ENCODE measurements around the gene VPS37C. TPM values are rescaled to one million over a fixed set of nuclear protein-coding genes. Genes with fewer than 3 reads are reported as not detected.
"Not testable (repeated sequence)": the region's sequence is repeated elsewhere in the genome, so short reads cannot be mapped to it uniquely, and the experiment has no call there.

VPS37C gene
- total RNA-seq, 2 experiments from 2014 or later: 6.1 to 7.5 TPM

GRCh38 chr11:61194169-61194671, 33.0 kb upstream of the VPS37C start:
- Mint-ChIP-seq H3K4me3 (no peak overlapping the region), H3K36me3 (ENCODE audit: low read depth) (no peaks in the 10 kb centered on the region), H3K27ac (no peak overlapping the region), H3K27me3 (peaks cover 26% of the 10 kb centered on the region), H3K4me1 (peaks cover 3% of the 10 kb centered on the region), H3K9me3 (peaks cover 3% of the 10 kb centered on the region)
- DNase-seq: no peak
- ChIA-PET CTCF (no interaction called here), POLR2A (no interaction called here)

GRCh38 chr11:61193596-61193995, 32.4 kb upstream of the VPS37C start:
- H3K4me3 Mint-ChIP-seq: no peak overlapping the region
- DNase-seq: no peak
- H3K9me3 Mint-ChIP-seq: no peaks in the 10 kb centered on the region
- POLR2A ChIA-PET: no interaction called here
- CTCF ChIA-PET: no interaction called here
- peaks cover 3% of the 10 kb centered on the region for H3K4me1 Mint-ChIP-seq
- H3K27ac Mint-ChIP-seq: no peak overlapping the region
- peaks cover 26% of the 10 kb centered on the region for H3K27me3 Mint-ChIP-seq
- H3K36me3 Mint-ChIP-seq (ENCODE audit: low read depth): no peaks in the 10 kb centered on the region

- H3K9me3 Mint-ChIP-seq: no peaks in the 10 kb centered on the region
- peaks cover 4% of the 10 kb centered on the region for H3K4me1 Mint-ChIP-seq
These were observed 28.7 kb upstream of the VPS37C start for GRCh38 chr11:61189933-61190332.

GRCh38 chr11:61187505-61188130, 26.4 kb upstream of the VPS37C start:
- H3K27ac Mint-ChIP-seq: no peak overlapping the region
- H3K4me3 Mint-ChIP-seq: no peak overlapping the region
- ChIA-PET CTCF (interaction anchor here (0.7 to 4.7 kb wide), 34 partner anchors 8 to 421 kb away, joined by 3 to 40 read pairs (median 4); partner anchors contain the start of genes CD6, TMEM109 and VPS37C), POLR2A (no interaction called here)
- no peaks in the 10 kb centered on the region for H3K9me3 Mint-ChIP-seq
- peaks cover 4% of the 10 kb centered on the region for H3K4me1 Mint-ChIP-seq
- DNase-seq: peak; percentile 80
- H3K36me3 Mint-ChIP-seq (ENCODE audit: low read depth): no peaks in the 10 kb centered on the region
- peaks cover 10% of the 10 kb centered on the region for H3K27me3 Mint-ChIP-seq

More at GRCh38 chr11:61189933-61190332, 28.7 kb upstream of the VPS37C start:
- CTCF ChIA-PET: interaction anchor here (0.7 kb wide), 1 partner anchor 359 kb away, joined by 3 read pairs; no protein-coding TSS in a partner anchor
- Mint-ChIP-seq H3K4me3 (no peak overlapping the region), H3K36me3 (ENCODE audit: low read depth) (no peaks in the 10 kb centered on the region), H3K27ac (no peak overlapping the region), H3K27me3 (peaks cover 14% of the 10 kb centered on the region)
- POLR2A ChIA-PET: no interaction called here
- DNase-seq: no peak

- H3K4me1 Mint-ChIP-seq: peaks cover 4% of the 10 kb centered on the region
- H3K9me3 Mint-ChIP-seq: no peaks in the 10 kb centered on the region
- no peak overlapping the region for H3K4me3 Mint-ChIP-seq
- no peak for DNase-seq
- no peak overlapping the region for H3K27ac Mint-ChIP-seq
- CTCF ChIA-PET: interaction anchor here (0.8 to 4.7 kb wide), 26 partner anchors 9 to 355 kb away, joined by 3 to 40 read pairs (median 4); partner anchors contain the start of genes CD6, TMEM109 and VPS37C
- POLR2A ChIA-PET: no interaction called here
- peaks cover 5% of the 10 kb centered on the region for H3K27me3 Mint-ChIP-seq
- H3K36me3 Mint-ChIP-seq (ENCODE audit: low read depth): no peaks in the 10 kb centered on the region
These were observed 25.3 kb upstream of the VPS37C start for GRCh38 chr11:61186504-61186903.

- Mint-ChIP-seq H3K9me3 (no peaks in the 10 kb centered on the region), H3K27ac (no peak overlapping the region), H3K36me3 (ENCODE audit: low read depth) (no peaks in the 10 kb centered on the region), H3K4me1 (peaks cover 2% of the 10 kb centered on the region), H3K27me3 (peaks cover 9% of the 10 kb centered on the region), H3K4me3 (no peak overlapping the region)
- ChIA-PET CTCF (no interaction called here), POLR2A (no interaction called here)
- DNase-seq: no peak
These were observed 22.4 kb upstream of the VPS37C start for GRCh38 chr11:61183645-61184044.

GRCh38 chr11:61181489-61181888, 20.3 kb upstream of the VPS37C start:
- Mint-ChIP-seq H3K4me1 (no peaks in the 10 kb centered on the region), H3K9me3 (no peaks in the 10 kb centered on the region), H3K27me3 (peaks cover 13% of the 10 kb centered on the region), H3K27ac (no peak overlapping the region), H3K36me3 (ENCODE audit: low read depth) (no peaks in the 10 kb centered on the region), H3K4me3 (no peak overlapping the region)
- no peak for DNase-seq
- POLR2A ChIA-PET: no interaction called here
- CTCF ChIA-PET: no interaction called here

GRCh38 chr11:61180205-61180604, 19.0 kb upstream of the VPS37C start:
- H3K27ac Mint-ChIP-seq; H3K9me3 Mint-ChIP-seq; POLR2A ChIA-PET; DNase-seq; CTCF ChIA-PET; H3K36me3 Mint-ChIP-seq (ENCODE audit: low read depth); H3K4me1 Mint-ChIP-seq; H3K4me3 Mint-ChIP-seq: not testable (repeated sequence)
- H3K27me3 Mint-ChIP-seq: peaks cover 13% of the 10 kb centered on the region

GRCh38 chr11:61176446-61176845, 15.2 kb upstream of the VPS37C start:
- Mint-ChIP-seq H3K4me1 (peaks cover 7% of the 10 kb centered on the region), H3K27me3 (peaks cover 19% of the 10 kb centered on the region), H3K9me3 (peaks cover 2% of the 10 kb centered on the region), H3K36me3 (ENCODE audit: low read depth) (no peaks in the 10 kb centered on the region), H3K4me3 (no peak overlapping the region), H3K27ac (no peak overlapping the region)
- POLR2A ChIA-PET: no interaction called here
- CTCF ChIA-PET: interaction anchor here (4.6 kb wide), 1 partner anchor 11 kb away, joined by 17 read pairs; no protein-coding TSS in a partner anchor
- DNase-seq: no peak

GRCh38 chr11:61174949-61175348, 13.7 kb upstream of the VPS37C start:
- Mint-ChIP-seq H3K4me3 (no peak overlapping the region), H3K4me1 (peaks cover 7% of the 10 kb centered on the region), H3K27me3 (peaks cover 14% of the 10 kb centered on the region), H3K36me3 (ENCODE audit: low read depth) (no peaks in the 10 kb centered on the region), H3K27ac (no peak overlapping the region), H3K9me3 (peaks cover 2% of the 10 kb centered on the region)
- ChIA-PET CTCF (interaction anchor here (4.6 kb wide), 1 partner anchor 13 kb away, joined by 17 read pairs; no protein-coding TSS in a partner anchor), POLR2A (no interaction called here)
- no peak for DNase-seq

- peaks cover 2% of the 10 kb centered on the region for H3K9me3 Mint-ChIP-seq
- ChIA-PET CTCF (no interaction called here), POLR2A (no interaction called here)
- no peaks in the 10 kb centered on the region for H3K36me3 Mint-ChIP-seq (ENCODE audit: low read depth)
- H3K4me1 Mint-ChIP-seq: peaks cover 7% of the 10 kb centered on the region
- peaks cover 11% of the 10 kb centered on the region for H3K27me3 Mint-ChIP-seq
- DNase-seq: no peak
- no peak overlapping the region for H3K4me3 Mint-ChIP-seq
- no peak overlapping the region for H3K27ac Mint-ChIP-seq
These were observed 13.0 kb upstream of the VPS37C start for GRCh38 chr11:61174273-61174672.

GRCh38 chr11:61173456-61173855, 12.2 kb upstream of the VPS37C start:
- no peak overlapping the region for H3K27ac Mint-ChIP-seq
- peaks cover 13% of the 10 kb centered on the region for H3K4me1 Mint-ChIP-seq
- ChIA-PET CTCF (no interaction called here), POLR2A (no interaction called here)
- no peak overlapping the region for H3K4me3 Mint-ChIP-seq
- no peaks in the 10 kb centered on the region for H3K36me3 Mint-ChIP-seq (ENCODE audit: low read depth)
- peaks cover 6% of the 10 kb centered on the region for H3K9me3 Mint-ChIP-seq
- no peak for DNase-seq
- peaks cover 10% of the 10 kb centered on the region for H3K27me3 Mint-ChIP-seq

GRCh38 chr11:61172888-61173287, 11.7 kb upstream of the VPS37C start:
- POLR2A ChIA-PET: no interaction called here

GRCh38 chr11:61172356-61172755, 11.1 kb upstream of the VPS37C start:
- H3K36me3 Mint-ChIP-seq (ENCODE audit: low read depth): no peaks in the 10 kb centered on the region
- H3K4me3 Mint-ChIP-seq: no peak overlapping the region
- POLR2A ChIA-PET: no interaction called here
- H3K27me3 Mint-ChIP-seq: peaks cover 6% of the 10 kb centered on the region
- H3K9me3 Mint-ChIP-seq: peaks cover 6% of the 10 kb centered on the region
- CTCF ChIA-PET: no interaction called here
- H3K27ac Mint-ChIP-seq: no peak overlapping the region
- H3K4me1 Mint-ChIP-seq: peaks cover 23% of the 10 kb centered on the region
- no peak for DNase-seq

More at GRCh38 chr11:61172888-61173287, 11.7 kb upstream of the VPS37C start:
- Mint-ChIP-seq H3K27ac (no peak overlapping the region), H3K4me3 (no peak overlapping the region), H3K27me3 (peaks cover 8% of the 10 kb centered on the region), H3K4me1 (peaks cover 18% of the 10 kb centered on the region), H3K36me3 (ENCODE audit: low read depth) (no peaks in the 10 kb centered on the region), H3K9me3 (peaks cover 6% of the 10 kb centered on the region)
- DNase-seq: no peak
- CTCF ChIA-PET: no interaction called here

All from activated CD4-positive, alpha-beta memory T cell treated with anti-CD3 and anti-CD28 coated beads, Interleukin-2, amount 10 ng/mL, durations not matched to agents 7 days and 5 days (primary cell).